Transverse colon (tissue), 3 donors: ENCODE measurements around the gene FBXL17.

ENCODE experiments used
- CTCF ChIP-seq, 5 experiments: fragments of 200-600 bp in 3 of 5; fragments of 450-650 bp in 2 of 5; sonication (generic) in 3 of 5; IDR thresholded peaks; 1 replicate in 2 of 5; 2 replicates in 3 of 5; pipeline ENCODE4 v1.5.1; 2016 to 2017; ENCODE audit warnings: antibody characterized with exemption in 5 of 5, inconsistent platforms in 3 of 5, mild to moderate bottlenecking in 2 of 5, moderate library complexity in 1 of 5
- EP300 ChIP-seq: sonication (generic); formaldehyde crosslinking; IDR thresholded peaks from one replicate; pipeline ENCODE4 v1.6.1; 2017; ENCODE audit warnings: antibody characterized with exemption, low read depth
- POLR2A ChIP-seq: fragments of 450-650 bp; IDR thresholded peaks from one replicate; pipeline ENCODE4 v1.6.1; 2016; ENCODE audit warnings: antibody characterized with exemption, mild to moderate bottlenecking, moderate library complexity

- TF ChIP-seq POLR2A = no peak
- no peak for TF ChIP-seq CTCF (IDR thresholded peaks at IDR 0.05)
- no peak for TF ChIP-seq EP300
Observed at GRCh38 chr5:108303086-108303485, 78.8 kb downstream of the FBXL17 start.
